Spleen (tissue), 11 donors: ENCODE data around the gene ZFP62. TPM values are rescaled to one million over a fixed set of nuclear protein-coding genes. Genes with fewer than 3 reads are reported as not detected.

Source experiments
- DNase-seq: peaks from one replicate; pipeline ENCODE4 v3.0.0-alpha.2; 2020
- H3K27ac ChIP-seq, 8 donors: fragments of 200-600 bp; sonication (generic) in 7 of 8; 1 replicate in 4 of 8; 2 replicates in 4 of 8; pipeline versions ENCODE4 v1.5.0 to v1.8.0; 2016 to 2021; ENCODE audit warnings: inconsistent platforms in 4 of 8, mild to moderate bottlenecking in 4 of 8, moderate library complexity in 1 of 8
- H3K27me3 ChIP-seq, 7 donors: fragments of 200-600 bp; sonication (generic) in 6 of 7; replicated peaks in 1 of 7; 1 replicate in 4 of 7; 2 replicates in 3 of 7; pipeline versions ENCODE4 v1.5.0 to v1.8.0; 2016 to 2021; ENCODE audit warnings: inconsistent platforms in 3 of 7, mild to moderate bottlenecking in 1 of 7
- H3K36me3 ChIP-seq, 6 donors: fragments of 200-600 bp; sonication (generic) in 5 of 6; 1 replicate in 4 of 6; 2 replicates in 2 of 6; pipeline versions ENCODE4 v1.5.0 to v1.8.0; 2016 to 2021; ENCODE audit warnings: inconsistent platforms in 2 of 6
- H3K4me1 ChIP-seq, 6 donors: fragments of 200-600 bp; sonication (generic) in 5 of 6; 1 replicate in 3 of 6; 2 replicates in 3 of 6; pipeline versions ENCODE4 v1.5.0 to v1.8.0; 2016 to 2021; ENCODE audit warnings: inconsistent platforms in 3 of 6
- H3K4me3 ChIP-seq, 8 donors: fragments of 200-600 bp; sonication (generic) in 7 of 8; 1 replicate in 4 of 8; 2 replicates in 4 of 8; pipeline versions ENCODE4 v1.5.0 to v1.8.0; 2016 to 2021; ENCODE audit warnings: inconsistent platforms in 4 of 8, mild to moderate bottlenecking in 4 of 8, moderate library complexity in 2 of 8
- H3K9me3 ChIP-seq, 8 donors: fragments of 200-600 bp; sonication (generic) in 7 of 8; 1 replicate in 4 of 8; 2 replicates in 4 of 8; pipeline versions ENCODE4 v1.5.0 to v1.8.0; 2016 to 2021; ENCODE audit warnings: inconsistent platforms in 4 of 8
- POLR2A ChIP-seq, 3 donors: fragments of 450-650 bp; IDR thresholded peaks; one replicate each; pipeline ENCODE4 v1.5.1; 2017; ENCODE audit warnings: antibody characterized with exemption in 3 of 3, mild to moderate bottlenecking in 1 of 3
- POLR2AphosphoS5 ChIP-seq, 3 donors: sonication (generic); formaldehyde crosslinking; IDR thresholded peaks; one replicate each; pipeline ENCODE4 v1.5.1; 2017; ENCODE audit warnings: antibody characterized with exemption in 3 of 3
- WGBS, 5 donors: extraction: QIAGEN DNeasy Blood & Tissue Kit in 3 of 5; methylation state at CpG; one replicate each; pipeline versions ENCODE4 v1.1.5 to v1.1.7; 2013 to 2018; 5-methylcytosine and 5-hydroxymethylcytosine counted together
- intact Hi-C: fragments of 100-400 bp; cut with DNase I; formaldehyde crosslinking; loops from one replicate; pipeline ENCODE4 v1.15.0; 2023; ENCODE audit warnings: low total_unique reads
- polyA plus RNA-seq, 3 donors: library from polyadenylated mRNA; stranded (reverse); fragments of 200-250 nt; gene quantifications; one replicate each; pipeline ENCODE4 v1.2.1, GENCODE V29; 2013
- total RNA-seq, 7 donors: library from RNA; depleted of rRNA in 3 of 7; stranded (reverse); fragments of >200 nt in 3 of 7; fragmentation: NEBNext Ultra II Directional in 4 of 7; extraction: Animal tissue kit (Norgen Biotek cat#: 25700) in 4 of 7; gene quantifications; one replicate each; pipeline versions ENCODE4 v1.1.0 to v1.2.1, GENCODE V29; 2016 to 2021
- TF ChIP-seq, protein P1 (sequence below), 11 experiments: fragments of 200-600 bp in 7 of 11; fragments of 450-650 bp in 4 of 11; sonication (generic) in 4 of 11; IDR thresholded peaks in 8 of 11; conservative IDR thresholded peaks in 3 of 11; 1 replicate in 7 of 11; 2 replicates in 4 of 11; pipeline versions ENCODE4 v1.4.0 to v1.8.0; 2016 to 2021; ENCODE audit warnings: antibody characterized with exemption in 11 of 11, inconsistent platforms in 4 of 11, mild to moderate bottlenecking in 1 of 11
- donor health status: healthy with polysubstance abuse.
- donor health status: DM: no; HTN: no; CAD: no; lungs with moderate emphysema.
- donor health status: DM: no; HTN: no; CAD: no.
- donor health status: Bipolar disorder and iron deficiency.
- donor health status: healthy.
- donor health status: DM: no; HTN: no; CAD: no.
- donor health status: DM: yes; HTN: yes; CAD: no.

ZFP62 gene
- total and polyA plus RNA-seq, 10 donors: 20.2 to 31.5 (median 27.6) TPM

- Histone ChIP-seq H3K27me3 (no peaks in the 10 kb centered on the region), H3K36me3 (no peaks in the 10 kb centered on the region), H3K27ac (peak overlapping the region; percentile 45 to 79 (median 60)), H3K9me3 (no peaks in the 10 kb centered on the region), H3K4me3 (no peak overlapping the region), H3K4me1 (peaks cover 21 to 88% (median 51%) of the 10 kb centered on the region in 6 donors)
- DNase-seq: no peak
- WGBS, 5 donors: 14 to 20% (median 18%) methylated on average over 13 of the region's 13 CpGs
- intact Hi-C loops: no loop called here
- TF ChIP-seq, protein P1, sequence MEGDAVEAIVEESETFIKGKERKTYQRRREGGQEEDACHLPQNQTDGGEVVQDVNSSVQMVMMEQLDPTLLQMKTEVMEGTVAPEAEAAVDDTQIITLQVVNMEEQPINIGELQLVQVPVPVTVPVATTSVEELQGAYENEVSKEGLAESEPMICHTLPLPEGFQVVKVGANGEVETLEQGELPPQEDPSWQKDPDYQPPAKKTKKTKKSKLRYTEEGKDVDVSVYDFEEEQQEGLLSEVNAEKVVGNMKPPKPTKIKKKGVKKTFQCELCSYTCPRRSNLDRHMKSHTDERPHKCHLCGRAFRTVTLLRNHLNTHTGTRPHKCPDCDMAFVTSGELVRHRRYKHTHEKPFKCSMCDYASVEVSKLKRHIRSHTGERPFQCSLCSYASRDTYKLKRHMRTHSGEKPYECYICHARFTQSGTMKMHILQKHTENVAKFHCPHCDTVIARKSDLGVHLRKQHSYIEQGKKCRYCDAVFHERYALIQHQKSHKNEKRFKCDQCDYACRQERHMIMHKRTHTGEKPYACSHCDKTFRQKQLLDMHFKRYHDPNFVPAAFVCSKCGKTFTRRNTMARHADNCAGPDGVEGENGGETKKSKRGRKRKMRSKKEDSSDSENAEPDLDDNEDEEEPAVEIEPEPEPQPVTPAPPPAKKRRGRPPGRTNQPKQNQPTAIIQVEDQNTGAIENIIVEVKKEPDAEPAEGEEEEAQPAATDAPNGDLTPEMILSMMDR (IDR thresholded peaks at IDR 0.05 in 8 of 11, conservative IDR thresholded peaks at IDR 0.05 in 3 of 11): no peak
- no peak for TF ChIP-seq POLR2AphosphoS5 (IDR thresholded peaks at IDR 0.05)
- no peak for TF ChIP-seq POLR2A (IDR thresholded peaks at IDR 0.05)
Observed at GRCh38 chr5:180816608-180817534, 44.2 kb downstream of the ZFP62 start.

DNA sequence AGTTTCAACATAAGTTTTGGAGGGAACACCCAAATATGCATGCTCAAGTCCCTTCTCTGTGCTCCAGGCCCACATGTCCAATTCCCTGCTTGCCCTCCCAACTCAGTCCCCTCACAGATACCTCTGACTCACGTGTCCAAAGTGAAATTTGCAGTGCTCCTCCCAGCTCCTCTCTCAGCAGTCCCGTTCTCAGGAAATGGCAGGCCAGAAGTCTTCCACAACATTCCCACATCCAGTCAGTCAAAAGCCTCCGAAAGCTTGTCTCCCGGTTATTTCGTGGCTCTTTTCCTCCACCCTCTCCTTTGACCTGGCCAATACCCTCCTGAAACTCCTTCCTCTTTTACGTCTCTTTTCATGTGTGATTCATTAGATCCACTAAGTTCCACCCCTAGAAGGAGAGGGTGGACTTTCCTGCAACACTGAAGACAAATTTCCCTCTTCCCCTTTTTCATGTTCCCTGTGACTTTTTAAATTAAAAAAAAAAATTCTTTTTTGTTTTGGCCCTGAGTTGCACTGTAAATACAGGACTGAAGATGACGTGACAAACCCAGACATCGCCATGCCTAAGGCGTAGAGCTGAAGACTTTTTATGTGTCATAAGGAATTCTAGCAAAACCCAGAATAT, 45.7 kb downstream of the ZFP62 start:
- TF ChIP-seq POLR2A (IDR thresholded peaks at IDR 0.05): no peak
- peak in 1 of 3 donors; percentile 30 for TF ChIP-seq POLR2AphosphoS5 (IDR thresholded peaks at IDR 0.05)
- DNase-seq: no peak
- Histone ChIP-seq H3K4me3 (peak overlapping the region in 4 of 8 donors; percentile 7 to 61 (median 22)), H3K27ac (peak overlapping the region in 6 of 8 donors; percentile 2 to 73 (median 62)), H3K36me3 (no peaks in the 10 kb centered on the region), H3K9me3 (no peaks in the 10 kb centered on the region), H3K27me3 (no peaks in the 10 kb centered on the region), H3K4me1 (peaks cover 29 to 88% (median 57%) of the 10 kb centered on the region in 6 donors)
- 42 to 59% (median 50%) methylated on average over 9 of the region's 9 CpGs for WGBS, 5 donors
- intact Hi-C loops: no loop called here

DNA sequence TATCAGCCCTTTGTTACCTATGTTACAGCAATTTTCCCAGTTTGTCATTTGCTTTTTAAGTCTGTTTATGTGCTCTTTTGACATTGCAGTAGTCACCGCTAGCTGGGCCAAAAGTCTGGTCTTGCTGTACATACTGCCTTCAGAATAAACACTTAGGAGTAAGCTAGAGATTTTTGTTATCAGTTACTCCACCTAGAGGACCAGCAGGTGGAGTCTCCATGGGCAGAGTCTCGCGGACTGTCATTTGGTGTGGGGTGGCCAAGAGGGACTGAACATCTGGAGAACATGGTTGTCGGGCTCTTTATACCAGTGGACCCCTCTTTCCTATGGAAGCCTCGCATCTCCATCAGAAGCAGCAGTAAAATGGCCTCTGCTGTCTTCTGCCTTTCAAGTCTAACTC, 47.7 kb downstream of the ZFP62 start:
- DNase-seq: no peak
- H3K27me3 ChIP-seq: no peaks in the 10 kb centered on the region
- H3K9me3 ChIP-seq: no peaks in the 10 kb centered on the region
- intact Hi-C loops: no loop called here
- H3K27ac ChIP-seq: peak overlapping the region in 3 of 8 donors; percentile 29 to 72 (median 61)
- no peak for TF ChIP-seq POLR2A (IDR thresholded peaks at IDR 0.05)
- TF ChIP-seq POLR2AphosphoS5 (IDR thresholded peaks at IDR 0.05): no peak
- TF ChIP-seq, protein P1 (IDR thresholded peaks at IDR 0.05 in 8 of 11, conservative IDR thresholded peaks at IDR 0.05 in 3 of 11): no peak
- H3K4me3 ChIP-seq: peak overlapping the region in 2 of 8 donors; percentile 32 to 61
- H3K4me1 ChIP-seq: peaks cover 35 to 93% (median 65%) of the 10 kb centered on the region in 6 donors
- H3K36me3 ChIP-seq: no peaks in the 10 kb centered on the region
- WGBS, 5 donors: 67 to 88% (median 85%) methylated on average over 5 of the region's 5 CpGs

DNA sequence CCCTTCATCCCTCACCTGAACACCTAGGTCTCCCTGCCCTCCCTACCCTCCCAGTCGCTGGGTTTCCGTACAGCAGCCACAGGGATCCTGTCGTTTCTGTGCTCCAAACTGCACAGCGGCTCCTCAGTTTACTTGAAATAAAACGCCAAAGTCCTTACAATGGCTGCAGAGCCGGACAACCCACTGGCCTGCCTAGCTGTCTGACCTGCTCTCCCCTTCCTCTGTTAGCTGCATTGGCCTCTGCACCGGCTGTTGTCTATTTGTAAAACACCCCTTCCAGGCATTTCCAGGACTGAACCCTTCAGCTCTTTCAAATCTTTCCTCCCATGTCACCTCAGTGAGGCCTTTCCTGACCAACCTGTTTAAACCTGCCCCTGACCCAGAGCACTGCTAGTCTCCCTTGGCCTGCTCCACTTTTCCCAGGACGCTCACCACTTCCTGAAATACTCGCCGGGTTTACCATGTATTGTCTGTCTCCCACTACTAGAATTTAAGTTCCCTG, 49.4 kb downstream of the ZFP62 start:
- Histone ChIP-seq H3K36me3 (peaks cover 0 to 7% (median 0%) of the 10 kb centered on the region in 6 donors), H3K27me3 (no peaks in the 10 kb centered on the region), H3K27ac (peak overlapping the region; percentile 96 to 99 (median 99)), H3K9me3 (no peaks in the 10 kb centered on the region), H3K4me3 (peak overlapping the region in 5 of 8 donors; percentile 53 to 90 (median 60)), H3K4me1 (peaks cover 40 to 93% (median 66%) of the 10 kb centered on the region in 6 donors)
- TF ChIP-seq POLR2AphosphoS5 (IDR thresholded peaks at IDR 0.05) (no peak), POLR2A (IDR thresholded peaks at IDR 0.05) (no peak)
- TF ChIP-seq, protein P1 (IDR thresholded peaks at IDR 0.05 in 8 of 11, conservative IDR thresholded peaks at IDR 0.05 in 3 of 11): no peak
- DNase-seq: no peak
- intact Hi-C loops: no loop called here
- 68 to 81% (median 73%) methylated on average over 10 of the region's 10 CpGs for WGBS, 5 donors
